Stimulated activated CD4-positive, alpha-beta T cell treated with anti-CD3 and anti-CD28 coated beads, Interleukin-4, amount 100 ng/mL, for 48 hours (primary cell): ENCODE results near the gene MATN3.
A peak's percentile ranks its signal among the peaks of the same experiment; 100 is the strongest.
"Not testable (repeated sequence)": the region's sequence is repeated elsewhere in the genome, so short reads cannot be mapped to it uniquely, and the experiment has no call there.

ENCODE experiments used
- DNase-seq, 2 donors: peaks; one replicate each; pipeline ENCODE4 v3.0.0-alpha.2; 2020; ENCODE audit warnings: low read depth in 2 of 2

MATN3 gene

GRCh38 chr2:20012282-20013125 lies at the start of gene MATN3:
Gene MATN3 (minus strand): TSS chr2:20012668. CDS start chr2:20012631, 37 bp downstream.
- no peak for DNase-seq

- DNase-seq, result no peak
Measured at GRCh38 chr2:20061940-20062339, 49.5 kb upstream of the MATN3 start.

GRCh38 chr2:20061476-20061875 lies 49.0 kb upstream of the MATN3 start:
- DNase-seq, result no peak

GRCh38 chr2:20060106-20060505 lies 47.6 kb upstream of the MATN3 start:
- no peak for DNase-seq

- no peak for DNase-seq
Measured at GRCh38 chr2:20057268-20057667, 44.8 kb upstream of the MATN3 start.

- no peak for DNase-seq
Measured at GRCh38 chr2:20054931-20055330, 42.5 kb upstream of the MATN3 start.

- DNase-seq, result no peak
Measured at GRCh38 chr2:20054119-20054518, 41.7 kb upstream of the MATN3 start.

GRCh38 chr2:20052861-20053281 lies 40.4 kb upstream of the MATN3 start:
- DNase-seq, result no peak

- DNase-seq, result no peak
Measured at GRCh38 chr2:20052229-20052851, 39.9 kb upstream of the MATN3 start.

- DNase-seq, result peak; percentile 91 to 95
Measured at GRCh38 chr2:20051532-20052228, 39.2 kb upstream of the MATN3 start, which contains the start of gene LAPTM4A. Gene LAPTM4A (minus strand): TSS chr2:20051628. CDS start chr2:20051520, 108 bp downstream.

GRCh38 chr2:20050646-20051531 lies 38.4 kb upstream of the MATN3 start:
- DNase-seq, result peak in 1 of 2 donors; percentile 7

GRCh38 chr2:20050104-20050645 lies 37.7 kb upstream of the MATN3 start:
- DNase-seq, result no peak

GRCh38 chr2:20049637-20050036 lies 37.2 kb upstream of the MATN3 start:
- no peak for DNase-seq

GRCh38 chr2:20048488-20049448 lies 36.3 kb upstream of the MATN3 start:
- no peak for DNase-seq

- not testable (repeated sequence) for DNase-seq
Measured at GRCh38 chr2:20045712-20046292, 33.3 kb upstream of the MATN3 start.

GRCh38 chr2:20044778-20045177 lies 32.3 kb upstream of the MATN3 start:
- no peak for DNase-seq

GRCh38 chr2:20042531-20042930 lies 30.1 kb upstream of the MATN3 start:
- DNase-seq, result no peak

GRCh38 chr2:20040489-20041172 lies 28.2 kb upstream of the MATN3 start:
- DNase-seq, result no peak

- no peak for DNase-seq
Measured at GRCh38 chr2:20037660-20038059, 25.2 kb upstream of the MATN3 start.
